HUES6 (cell line): Measurements from ENCODE around the gene HESX1.

ENCODE experiments used
- H3K27ac ChIP-seq: 2 replicates; pipeline ENCODE4 v1.7.0; 2013; ENCODE audit warnings: low read depth, mild to moderate bottlenecking, low read length, inconsistent platforms
- H3K27me3 ChIP-seq: 2 replicates; pipeline ENCODE4 v1.6.1; 2013; ENCODE audit warnings: low read length; ENCODE audit not compliant: control insufficient read depth, insufficient read depth
- H3K36me3 ChIP-seq: 2 replicates; pipeline ENCODE4 v1.6.1; 2013; ENCODE audit warnings: low read length; ENCODE audit not compliant: control insufficient read depth, insufficient read depth
- H3K4me1 ChIP-seq: 2 replicates; pipeline ENCODE4 v1.6.1; 2013; ENCODE audit warnings: low read length; ENCODE audit not compliant: control insufficient read depth, insufficient read depth
- H3K4me3 ChIP-seq: 2 replicates; pipeline ENCODE4 v1.5.1; 2013; ENCODE audit warnings: low read depth, low read length
- H3K9ac ChIP-seq: one replicate; pipeline ENCODE4 v1.6.1; 2013; ENCODE audit warnings: mild to moderate bottlenecking, low read length
- H3K9me3 ChIP-seq: 2 replicates; pipeline ENCODE4 v1.6.1; 2013; ENCODE audit warnings: low read depth, low read length; ENCODE audit not compliant: control insufficient read depth, insufficient read depth

HESX1 gene

DNA sequence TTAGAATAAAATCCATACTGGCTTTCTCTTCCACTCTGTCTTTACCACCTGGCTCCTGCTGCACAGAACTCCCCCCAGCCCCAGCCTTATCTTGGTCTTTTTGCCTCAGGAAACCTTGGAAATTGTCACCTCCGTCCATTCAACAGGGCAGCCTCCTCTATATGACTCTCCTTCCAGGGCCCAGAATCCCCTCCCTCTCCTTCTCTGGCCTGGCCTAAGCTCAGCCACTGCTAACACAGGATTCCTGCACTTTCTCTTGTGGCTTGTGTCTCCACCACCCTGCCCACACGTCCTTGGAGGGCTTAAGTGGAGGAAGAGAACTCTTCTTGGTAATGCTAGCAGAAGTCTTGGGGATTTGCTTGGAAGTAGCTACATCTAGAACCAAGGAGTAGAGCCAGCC, 33.1 kb downstream of the HESX1 start:
- Histone ChIP-seq H3K4me1 (peaks cover 50% of the 10 kb centered on the region), H3K4me3 (no peak overlapping the region), H3K27me3 (peaks cover 9% of the 10 kb centered on the region; the same call in 1 of the 2 replicates), H3K36me3 (peaks cover 4% of the 10 kb centered on the region; the same call in 1 of the 2 replicates), H3K27ac (no peak overlapping the region), H3K9ac (no peak overlapping the region), H3K9me3 (no peaks in the 10 kb centered on the region)

DNA sequence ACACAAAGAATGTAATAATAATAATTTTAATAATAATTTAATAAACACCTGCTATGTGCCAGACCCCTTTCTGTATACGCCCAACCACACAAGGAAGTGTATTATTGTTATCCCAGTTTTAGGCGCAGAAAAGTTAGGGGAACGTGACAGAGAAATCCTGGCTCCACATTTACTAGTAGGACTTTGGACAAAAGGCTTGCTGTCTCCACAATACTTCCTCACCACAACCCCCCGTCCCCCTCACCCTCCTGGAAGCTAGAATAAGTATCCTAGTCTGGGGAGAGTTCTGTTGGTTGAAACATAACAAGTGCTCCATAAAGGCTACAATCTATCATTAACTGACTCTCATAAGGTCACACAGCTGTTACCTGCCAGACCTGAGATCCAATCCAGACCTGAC, 34.1 kb downstream of the HESX1 start:
- Histone ChIP-seq H3K27ac (no peak overlapping the region), H3K4me1 (peaks cover 60% of the 10 kb centered on the region), H3K27me3 (peaks cover 9% of the 10 kb centered on the region; the same call in 1 of the 2 replicates), H3K4me3 (peak overlapping the region; percentile 12; the same call in 1 of the 2 replicates), H3K36me3 (peaks cover 4% of the 10 kb centered on the region; the same call in 1 of the 2 replicates), H3K9ac (no peak overlapping the region), H3K9me3 (no peaks in the 10 kb centered on the region)

DNA sequence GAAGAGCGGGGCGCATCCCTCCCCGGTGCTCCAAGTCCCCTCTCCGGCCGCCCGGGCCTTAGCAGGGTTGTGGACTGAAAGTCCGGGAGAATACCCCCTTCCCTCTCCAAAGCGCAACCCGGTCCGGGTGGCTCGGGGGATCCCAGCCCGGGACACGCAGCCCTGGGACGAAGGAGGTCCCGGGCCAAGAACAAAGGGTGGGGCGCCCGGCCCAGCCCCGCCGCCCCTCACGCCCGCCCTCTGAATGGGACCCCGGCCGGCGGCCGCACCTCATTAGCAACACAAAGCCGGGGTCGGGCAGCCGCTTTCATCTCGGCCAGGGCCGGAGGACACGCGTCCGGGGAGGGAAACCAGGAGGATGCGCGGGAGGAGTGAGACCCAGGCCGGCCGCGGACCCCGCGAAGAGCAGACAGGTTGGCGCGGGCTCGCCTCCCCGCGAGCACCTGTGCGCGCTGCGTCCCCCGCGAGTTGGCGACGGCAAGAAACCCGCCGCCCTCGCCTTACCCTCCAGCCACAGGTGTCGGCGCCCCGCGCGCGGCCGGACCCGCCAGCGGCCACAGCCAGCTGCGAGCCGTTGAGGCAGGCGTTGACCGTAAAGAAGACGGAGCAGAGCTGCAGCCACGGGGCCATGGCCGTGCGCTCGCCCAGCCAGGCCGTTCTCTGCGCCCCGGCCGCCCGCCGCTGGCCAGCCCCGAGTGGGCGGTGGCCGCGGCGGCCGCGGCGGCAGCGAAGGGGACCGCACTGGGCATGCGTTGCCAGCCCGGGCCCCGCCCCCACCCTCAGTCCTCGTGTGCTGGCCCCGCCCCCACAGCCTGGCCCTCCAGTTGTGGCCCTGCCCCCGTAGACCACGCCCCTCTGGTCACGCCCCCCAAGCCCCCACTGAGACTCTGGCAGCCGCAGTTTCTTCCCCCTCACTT, 34.9 kb downstream of the HESX1 start, which contains the start of gene IL17RD:
Gene IL17RD, minus strand, starts transcription at position 697 of the 917 bp plus-strand sequence. Its CDS starts 67 bp downstream, at position 630.
- Histone ChIP-seq H3K9me3 (no peaks in the 10 kb centered on the region), H3K4me1 (peaks cover 66% of the 10 kb centered on the region), H3K27ac (peak within 1 kb of the TSS; percentile 87; the same call in 1 of the 2 replicates), H3K36me3 (peaks cover 4% of the 10 kb centered on the region; the same call in 1 of the 2 replicates), H3K9ac (peak within 1 kb of the TSS; percentile 99), H3K4me3 (peak within 1 kb of the TSS; percentile 90), H3K27me3 (peaks cover 9% of the 10 kb centered on the region; the same call in 1 of the 2 replicates)

DNA sequence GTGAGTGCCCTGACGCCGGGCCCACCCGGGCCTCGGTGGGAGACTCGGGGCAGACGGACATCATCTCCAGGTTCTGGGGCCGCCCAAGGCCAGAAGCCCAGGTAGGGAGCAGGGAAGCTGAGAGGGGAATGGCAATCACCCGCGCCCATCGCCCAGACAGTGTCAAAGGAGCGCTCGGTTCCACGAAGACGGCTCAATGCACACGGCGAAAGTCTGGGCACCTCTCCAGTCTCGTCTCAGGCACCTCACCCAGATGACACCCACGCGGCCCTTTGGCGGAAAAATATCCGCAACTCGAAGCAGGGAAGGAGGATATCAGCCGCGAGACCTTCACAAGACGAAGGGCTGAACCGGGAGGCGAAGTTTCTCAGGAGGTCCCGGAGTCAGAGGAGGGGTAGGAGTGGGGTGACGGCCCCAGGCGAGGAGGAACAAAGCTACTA, 35.5 kb downstream of the HESX1 start:
- Histone ChIP-seq H3K4me1 (peaks cover 69% of the 10 kb centered on the region), H3K9ac (peak overlapping the region; percentile 99), H3K4me3 (peak overlapping the region; percentile 90)

DNA sequence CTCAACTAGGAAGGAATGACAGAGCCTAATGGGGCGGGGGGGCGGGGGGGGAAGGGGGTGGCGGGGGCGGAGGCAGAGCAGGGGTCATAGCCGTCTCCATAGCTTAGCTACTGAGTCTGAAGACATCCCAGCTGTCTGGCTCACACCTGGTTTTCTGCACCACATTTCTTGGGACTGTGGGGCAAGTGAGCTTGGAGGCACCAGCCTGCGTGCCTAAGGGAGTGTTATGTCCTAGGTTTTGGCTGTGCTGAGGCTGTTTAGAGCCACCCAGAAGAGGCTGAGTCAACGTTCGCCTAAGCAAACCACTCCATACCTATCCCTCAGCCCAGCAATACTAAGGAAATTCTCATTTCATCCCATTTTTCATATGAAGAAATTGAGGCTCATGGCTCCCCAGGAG, 36.0 kb downstream of the HESX1 start:
- H3K4me3 ChIP-seq = peak overlapping the region; percentile 90
- peaks cover 9% of the 10 kb centered on the region; the same call in 1 of the 2 replicates for H3K27me3 ChIP-seq
- H3K9ac ChIP-seq = peak overlapping the region; percentile 99
- H3K4me1 ChIP-seq = peaks cover 73% of the 10 kb centered on the region
- H3K9me3 ChIP-seq = no peaks in the 10 kb centered on the region
- H3K36me3 ChIP-seq = peaks cover 4% of the 10 kb centered on the region; the same call in 1 of the 2 replicates
- H3K27ac ChIP-seq = peak overlapping the region; percentile 87; the same call in 1 of the 2 replicates

More for the DNA sequence above, 35.5 kb downstream of the HESX1 start:
- Histone ChIP-seq H3K27me3 (peaks cover 9% of the 10 kb centered on the region; the same call in 1 of the 2 replicates), H3K27ac (peak overlapping the region; percentile 87; the same call in 1 of the 2 replicates), H3K9me3 (no peaks in the 10 kb centered on the region), H3K36me3 (peaks cover 4% of the 10 kb centered on the region; the same call in 1 of the 2 replicates)

DNA sequence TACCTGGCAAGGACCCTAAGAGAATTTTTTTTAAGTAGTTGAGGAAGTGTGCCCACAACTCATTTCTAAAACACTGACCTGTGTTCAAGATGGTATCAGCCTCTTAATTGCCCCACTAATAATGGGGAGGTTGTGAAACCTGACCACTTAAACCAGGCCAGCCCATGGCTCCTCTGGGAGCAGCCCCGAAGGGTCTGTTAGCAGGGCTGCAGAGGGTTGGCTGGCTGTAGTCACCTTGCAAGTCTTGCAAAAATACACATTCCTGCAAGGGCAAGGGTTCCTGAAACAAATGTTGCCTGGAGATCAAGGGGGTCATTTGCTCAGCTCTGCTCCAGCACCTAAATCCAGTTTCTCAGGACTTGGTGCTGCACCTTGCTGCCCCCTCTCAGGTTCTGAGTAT, 37.9 kb downstream of the HESX1 start:
- H3K36me3 ChIP-seq = peaks cover 4% of the 10 kb centered on the region; the same call in 1 of the 2 replicates
- H3K4me1 ChIP-seq = peaks cover 85% of the 10 kb centered on the region
- H3K9ac ChIP-seq = peak overlapping the region; percentile 72
- H3K9me3 ChIP-seq = no peaks in the 10 kb centered on the region
- H3K4me3 ChIP-seq = peak overlapping the region; percentile 44; the same call in 1 of the 2 replicates
- peak overlapping the region; percentile 84; the same call in 1 of the 2 replicates for H3K27ac ChIP-seq
- peaks cover 9% of the 10 kb centered on the region; the same call in 1 of the 2 replicates for H3K27me3 ChIP-seq

DNA sequence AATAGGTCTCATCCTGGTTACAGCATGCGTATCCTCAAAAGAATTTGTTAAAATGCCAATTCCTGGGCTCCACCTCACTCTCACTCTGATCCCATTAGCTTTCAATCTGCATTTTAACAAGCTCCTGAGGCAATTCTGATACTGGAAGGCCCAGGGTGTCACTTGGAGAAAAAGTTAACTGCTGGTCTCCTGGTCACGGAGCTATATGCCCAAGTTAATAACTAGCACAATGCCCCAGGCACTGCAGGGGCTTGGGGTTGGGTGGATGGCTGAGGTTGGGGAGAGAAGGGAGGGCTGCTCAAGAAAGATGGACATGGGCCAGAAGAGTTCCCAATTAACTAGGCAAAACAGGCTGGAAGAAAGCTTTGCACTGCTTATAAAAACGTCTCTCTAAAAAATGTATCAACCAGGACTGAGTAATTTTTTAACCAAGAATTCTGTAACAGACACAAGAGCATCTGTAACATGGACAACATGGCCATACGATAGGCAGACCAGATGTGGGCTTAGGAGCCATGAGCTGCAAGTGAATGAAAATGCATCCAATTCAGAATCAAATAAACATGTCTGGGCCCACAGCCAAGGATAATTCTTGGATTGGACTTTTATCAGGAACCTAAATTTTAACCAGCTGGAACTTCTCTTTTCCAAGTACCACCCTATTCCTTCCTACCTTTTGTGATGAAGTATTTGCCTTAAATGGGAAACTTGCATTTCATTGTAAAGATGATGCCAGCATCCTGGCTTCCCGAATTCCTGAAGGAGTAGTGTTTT, 38.8 kb downstream of the HESX1 start:
- Histone ChIP-seq H3K9ac (peak overlapping the region; percentile 72), H3K4me3 (peak overlapping the region; percentile 44), H3K27me3 (peaks cover 9% of the 10 kb centered on the region; the same call in 1 of the 2 replicates), H3K4me1 (peaks cover 85% of the 10 kb centered on the region), H3K9me3 (no peaks in the 10 kb centered on the region), H3K36me3 (peaks cover 4% of the 10 kb centered on the region; the same call in 1 of the 2 replicates), H3K27ac (peak overlapping the region; percentile 84)

DNA sequence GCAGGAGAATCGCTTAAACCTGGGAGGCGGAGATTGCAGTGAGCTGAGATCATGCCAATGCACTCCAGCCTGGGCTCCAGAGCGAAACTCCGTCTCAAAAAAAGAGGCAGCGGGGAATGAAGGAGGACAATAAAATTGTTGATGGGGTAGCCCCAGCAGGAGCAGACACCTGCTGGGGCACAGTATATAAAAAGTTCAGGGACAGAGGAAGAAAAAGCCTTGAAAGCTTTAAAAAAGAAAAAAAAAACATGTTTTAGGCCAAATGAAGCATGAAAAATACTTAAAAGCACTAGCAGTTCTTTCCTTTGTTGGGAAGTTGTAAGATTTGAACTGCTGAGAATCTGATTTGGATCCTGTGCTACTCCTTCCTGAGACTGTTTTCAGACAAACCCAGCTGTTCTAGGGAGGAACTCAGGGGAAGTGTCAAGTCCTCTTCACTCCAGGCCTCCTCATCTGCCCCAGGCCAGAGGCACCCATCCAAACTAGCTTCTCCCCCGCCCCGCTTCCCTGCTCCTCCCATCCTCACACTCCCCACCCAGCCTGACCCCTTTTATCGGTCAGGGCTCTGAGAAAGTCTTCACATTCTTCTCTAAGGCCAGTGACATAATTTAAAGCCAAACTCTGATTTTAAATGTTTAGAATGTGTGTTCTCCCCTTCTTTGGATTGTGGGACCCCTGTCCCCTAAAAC, 39.6 kb downstream of the HESX1 start:
- Histone ChIP-seq H3K9me3 (no peaks in the 10 kb centered on the region), H3K4me1 (peaks cover 85% of the 10 kb centered on the region), H3K27me3 (peaks cover 9% of the 10 kb centered on the region; the same call in 1 of the 2 replicates), H3K36me3 (peaks cover 4% of the 10 kb centered on the region; the same call in 1 of the 2 replicates), H3K9ac (peak overlapping the region; percentile 72), H3K27ac (peak overlapping the region; percentile 84), H3K4me3 (peak overlapping the region; percentile 44)

DNA sequence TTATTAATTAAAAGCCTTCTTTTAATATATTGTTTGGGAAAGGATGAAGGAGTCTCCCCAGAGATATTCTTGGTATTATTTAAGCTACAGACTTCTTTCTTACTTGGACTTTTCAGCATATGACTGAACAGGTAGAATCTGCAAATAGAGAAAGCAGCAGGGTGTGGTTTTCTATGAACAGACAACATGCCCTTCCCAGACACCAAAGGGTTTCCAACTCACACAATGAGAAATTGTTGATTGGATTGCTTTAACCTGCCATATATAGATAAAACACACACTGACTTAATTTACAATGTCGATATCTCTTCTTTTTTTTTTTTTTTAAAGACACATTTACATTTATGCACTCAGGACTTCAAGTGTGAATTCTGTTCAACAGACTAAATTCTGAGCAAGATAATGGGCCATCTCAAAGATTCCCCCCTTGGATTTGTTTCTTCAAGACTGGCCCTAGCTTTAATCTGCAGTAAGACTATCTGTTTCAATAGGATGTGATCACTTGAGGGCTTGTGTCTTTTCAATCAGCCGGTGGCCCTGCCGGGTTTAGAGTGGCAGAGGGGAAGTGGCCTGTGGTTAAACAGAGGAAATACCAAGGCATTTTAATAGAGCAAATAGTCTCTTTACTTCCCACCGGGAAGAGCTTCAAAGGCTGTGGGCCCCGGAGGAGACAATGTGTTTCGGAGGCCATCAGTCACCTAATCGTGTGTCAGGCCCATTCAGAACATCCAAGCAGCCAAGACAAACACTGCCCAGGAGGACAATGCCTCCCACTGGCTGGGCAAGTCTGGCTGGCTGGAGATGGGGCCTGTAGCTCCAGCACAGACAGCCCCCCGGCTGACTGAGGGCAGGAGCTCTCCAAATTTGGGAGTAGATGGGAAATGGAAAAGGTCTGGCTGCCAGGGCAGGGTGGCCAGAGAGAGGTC, 40.7 kb downstream of the HESX1 start:
- H3K4me3 ChIP-seq = peak overlapping the region; percentile 34; the same call in 1 of the 2 replicates
- peak overlapping the region; percentile 72 for H3K9ac ChIP-seq
- peaks cover 93% of the 10 kb centered on the region for H3K4me1 ChIP-seq
- peaks cover 6% of the 10 kb centered on the region; the same call in 1 of the 2 replicates for H3K27me3 ChIP-seq
- H3K36me3 ChIP-seq = peaks cover 4% of the 10 kb centered on the region; the same call in 1 of the 2 replicates
- no peaks in the 10 kb centered on the region for H3K9me3 ChIP-seq
- peak overlapping the region; percentile 72; the same call in 1 of the 2 replicates for H3K27ac ChIP-seq
